Aorta (tissue), 5 donors: Measurements from ENCODE around the gene TFCP2. TPM values are rescaled to one million over a fixed set of nuclear protein-coding genes. Genes with fewer than 3 reads are reported as not detected.

Experiments used
- ATAC-seq: fragments of 200-7000 bp; cut with Tn5 transposase; one replicate; pipeline ENCODE4 v1.9.1; 2022; ENCODE audit warnings: moderate library complexity; ENCODE audit not compliant: low FRiP score
- DNase-seq, 2 donors: peaks; one replicate each; pipeline ENCODE4 v3.0.0-alpha.2; 2020
- H3K27ac ChIP-seq, 2 donors: one replicate each; pipeline ENCODE4 v1.5.1; 2013; ENCODE audit warnings: low read length in 2 of 2, mild to moderate bottlenecking in 2 of 2, moderate library complexity in 2 of 2, control low read depth in 1 of 2, inconsistent platforms in 1 of 2, low read depth in 1 of 2
- H3K27me3 ChIP-seq, 2 donors: one replicate each; pipeline ENCODE4 v1.6.1; 2013; ENCODE audit warnings: control low read depth in 1 of 2, low read length in 1 of 2, mild to moderate bottlenecking in 1 of 2, moderate library complexity in 1 of 2; ENCODE audit not compliant: insufficient read depth in 2 of 2, control insufficient read depth in 1 of 2
- H3K36me3 ChIP-seq, 2 donors: one replicate each; pipeline ENCODE4 v1.6.1; 2013; ENCODE audit warnings: control low read depth in 1 of 2, low read length in 1 of 2, mild to moderate bottlenecking in 1 of 2; ENCODE audit not compliant: insufficient read depth in 2 of 2, control insufficient read depth in 1 of 2
- H3K4me1 ChIP-seq, 2 donors: one replicate each; pipeline ENCODE4 v1.6.1; 2013; ENCODE audit warnings: low read length in 2 of 2, control low read depth in 1 of 2, mild to moderate bottlenecking in 1 of 2, moderate library complexity in 1 of 2; ENCODE audit not compliant: insufficient read depth in 2 of 2, control insufficient read depth in 1 of 2
- H3K4me3 ChIP-seq, 2 donors: one replicate each; pipeline ENCODE4 v1.5.1; 2013; ENCODE audit warnings: low read length in 2 of 2, control low read depth in 1 of 2, mild to moderate bottlenecking in 1 of 2
- H3K9me3 ChIP-seq: one replicate; pipeline ENCODE4 v1.6.1; 2013; ENCODE audit warnings: mild to moderate bottlenecking, low read length; ENCODE audit not compliant: control insufficient read depth
- WGBS, 2 donors: extraction: QIAGEN DNeasy Blood & Tissue Kit; methylation state at CpG; one replicate each; pipeline ENCODE4 v1.1.7; 2013; 5-methylcytosine and 5-hydroxymethylcytosine counted together
- intact Hi-C, 2 donors: fragments of 100-400 bp; cut with DNase I; formaldehyde crosslinking; loops; one replicate each; pipeline versions ENCODE4 v1.14.2 to v1.15.0; 2022
- polyA plus RNA-seq, 2 donors: library from polyadenylated mRNA; stranded (reverse); fragments of 200-250 nt; gene quantifications; one replicate each; pipeline ENCODE4 v1.2.3, GENCODE V29; 2013
- total RNA-seq, 2 donors: library from RNA; stranded (reverse); fragmentation: NEBNext Ultra II Directional; extraction: Animal tissue kit (Norgen Biotek cat#: 25700); gene quantifications; one replicate each; pipeline ENCODE4 v1.2.1, GENCODE V29; 2021
- donor health status: healthy with polysubstance abuse.
- donor health status: Bipolar disorder and iron deficiency.
- donor health status: DM: no; HTN: no; CAD: no.
- donor health status: DM: no; HTN: no; CAD: no.
- donor health status: DM: yes; HTN: yes; CAD: no.

The TFCP2 gene
- total and polyA plus RNA-seq, 4 donors: 8.9 to 25.4 (median 12.7) TPM

- 87 to 94% methylated on average over 2 of the region's 2 CpGs for WGBS, 2 donors
- intact Hi-C loops: no loop called here
- Histone ChIP-seq H3K9me3 (no peaks in the 10 kb centered on the region), H3K27ac (no peak overlapping the region), H3K27me3 (no peaks in the 10 kb centered on the region), H3K36me3 (no peaks in the 10 kb centered on the region), H3K4me3 (no peak overlapping the region), H3K4me1 (no peaks in the 10 kb centered on the region)
- DNase-seq (no peak), ATAC-seq (no peak)
Observed at GRCh38 chr12:51177897-51178296, 5.0 kb upstream of the TFCP2 start.

GRCh38 chr12:51174501-51174900, 1.6 kb upstream of the TFCP2 start:
- intact Hi-C loops: loop anchor here in 1 of 2 donors (5.0 kb wide), 1 partner anchor 43 kb away; the partner anchor contains the start of gene POU6F1
- Histone ChIP-seq H3K27ac (no peak overlapping the region), H3K27me3 (no peaks in the 10 kb centered on the region), H3K4me3 (no peak overlapping the region), H3K4me1 (no peaks in the 10 kb centered on the region), H3K9me3 (no peaks in the 10 kb centered on the region), H3K36me3 (no peaks in the 10 kb centered on the region)
- WGBS, 2 donors: 81 to 86% methylated on average over 1 of the region's 1 CpG
- DNase-seq: no peak
- ATAC-seq: no peak

- ATAC-seq: peak; percentile 17
- H3K27ac ChIP-seq: peak overlapping the region in 1 of 2 donors; percentile 83
- DNase-seq: no peak
- WGBS, 2 donors: 2 to 3% methylated on average over 16 of the region's 16 CpGs
- no peaks in the 10 kb centered on the region for H3K9me3 ChIP-seq
- no peaks in the 10 kb centered on the region for H3K36me3 ChIP-seq
- no peaks in the 10 kb centered on the region for H3K27me3 ChIP-seq
- peak overlapping the region; percentile 44 to 65 for H3K4me3 ChIP-seq
- intact Hi-C loops: loop anchor here (2.0 to 5.0 kb wide), 2 partner anchors 45 to 67 kb away; partner anchors contain the start of genes DAZAP2 (in 2 of the 2) and POU6F1 (in 1 of the 2)
- H3K4me1 ChIP-seq: no peaks in the 10 kb centered on the region
Observed at GRCh38 chr12:51171884-51172514, 936 bp downstream of the TFCP2 start.

GRCh38 chr12:51163795-51164194, 9.1 kb downstream of the TFCP2 start:
- no peaks in the 10 kb centered on the region for H3K4me1 ChIP-seq
- ATAC-seq (no peak), DNase-seq (no peak)
- WGBS, 2 donors: 65 to 78% methylated on average over 3 of the region's 3 CpGs
- H3K27me3 ChIP-seq: no peaks in the 10 kb centered on the region
- H3K36me3 ChIP-seq: no peaks in the 10 kb centered on the region
- no peak overlapping the region for H3K4me3 ChIP-seq
- no peaks in the 10 kb centered on the region for H3K9me3 ChIP-seq
- H3K27ac ChIP-seq: no peak overlapping the region
- intact Hi-C loops: no loop called here

- ATAC-seq (no peak), DNase-seq (no peak)
- no peaks in the 10 kb centered on the region for H3K36me3 ChIP-seq
- intact Hi-C loops: no loop called here
- no peaks in the 10 kb centered on the region for H3K4me1 ChIP-seq
- WGBS, 2 donors: 97 to 99% methylated on average over 6 of the region's 6 CpGs
- H3K27ac ChIP-seq: no peak overlapping the region
- H3K4me3 ChIP-seq: no peak overlapping the region
- no peaks in the 10 kb centered on the region for H3K27me3 ChIP-seq
- H3K9me3 ChIP-seq: no peaks in the 10 kb centered on the region
Observed at GRCh38 chr12:51162217-51162616, 10.7 kb downstream of the TFCP2 start.

- Histone ChIP-seq H3K9me3 (no peaks in the 10 kb centered on the region), H3K4me1 (no peaks in the 10 kb centered on the region), H3K36me3 (no peaks in the 10 kb centered on the region), H3K27me3 (no peaks in the 10 kb centered on the region), H3K4me3 (no peak overlapping the region), H3K27ac (no peak overlapping the region)
- ATAC-seq: no peak
- DNase-seq: no peak
- WGBS, 2 donors: 69 to 80% methylated on average over 8 of the region's 8 CpGs
- intact Hi-C loops: no loop called here
Observed at GRCh38 chr12:51160814-51161459, 12.0 kb downstream of the TFCP2 start.

- 93 to 96% methylated on average over 3 of the region's 3 CpGs for WGBS, 2 donors
- no peaks in the 10 kb centered on the region for H3K9me3 ChIP-seq
- intact Hi-C loops: no loop called here
- no peak for DNase-seq
- no peak overlapping the region for H3K27ac ChIP-seq
- no peaks in the 10 kb centered on the region for H3K27me3 ChIP-seq
- H3K4me1 ChIP-seq: no peaks in the 10 kb centered on the region
- H3K4me3 ChIP-seq: no peak overlapping the region
- H3K36me3 ChIP-seq: no peaks in the 10 kb centered on the region
- ATAC-seq: no peak
Observed at GRCh38 chr12:51156245-51156765, 16.6 kb downstream of the TFCP2 start.

GRCh38 chr12:51152953-51153352, 20.0 kb downstream of the TFCP2 start:
- Histone ChIP-seq H3K27ac (no peak overlapping the region), H3K27me3 (no peaks in the 10 kb centered on the region), H3K36me3 (no peaks in the 10 kb centered on the region), H3K4me1 (no peaks in the 10 kb centered on the region), H3K4me3 (no peak overlapping the region), H3K9me3 (no peaks in the 10 kb centered on the region)
- intact Hi-C loops: no loop called here
- DNase-seq (no peak), ATAC-seq (no peak)
- 76 to 83% methylated on average over 1 of the region's 1 CpG for WGBS, 2 donors

GRCh38 chr12:51150777-51151176, 22.2 kb downstream of the TFCP2 start:
- H3K27me3 ChIP-seq: no peaks in the 10 kb centered on the region
- DNase-seq (no peak), ATAC-seq (no peak)
- 65 to 66% methylated on average over 3 of the region's 3 CpGs for WGBS, 2 donors
- H3K4me1 ChIP-seq: no peaks in the 10 kb centered on the region
- H3K9me3 ChIP-seq: no peaks in the 10 kb centered on the region
- no peak overlapping the region for H3K27ac ChIP-seq
- intact Hi-C loops: no loop called here
- no peaks in the 10 kb centered on the region for H3K36me3 ChIP-seq
- no peak overlapping the region for H3K4me3 ChIP-seq
